SK-N-DZ (cell line): ENCODE results near the gene OGFR.
A peak's percentile ranks its signal among the peaks of the same experiment; 100 is the strongest.

Source experiments
- DNase-seq: peaks from one replicate; pipeline ENCODE4 v3.0.0-alpha.2; 2015; ENCODE audit warnings: low spot score

The OGFR gene

GRCh38 chr20:62769346-62770071 lies 35.1 kb upstream of the OGFR start:
- DNase-seq = no peak

- DNase-seq = no peak
Measured at GRCh38 chr20:62770111-62770910, 34.3 kb upstream of the OGFR start.

GRCh38 chr20:62770916-62771315 lies 33.7 kb upstream of the OGFR start:
- DNase-seq = no peak

GRCh38 chr20:62771396-62772102 lies 33.1 kb upstream of the OGFR start:
- no peak for DNase-seq

- DNase-seq = no peak
Measured at GRCh38 chr20:62772103-62772611, 32.5 kb upstream of the OGFR start.

GRCh38 chr20:62772619-62772989 lies 32.0 kb upstream of the OGFR start:
- no peak for DNase-seq

GRCh38 chr20:62772990-62773844 lies 31.4 kb upstream of the OGFR start:
- no peak for DNase-seq

GRCh38 chr20:62773845-62774714 lies 30.6 kb upstream of the OGFR start:
- no peak for DNase-seq

GRCh38 chr20:62774762-62775161 lies 29.9 kb upstream of the OGFR start:
- DNase-seq = no peak

GRCh38 chr20:62775206-62775605 lies 29.4 kb upstream of the OGFR start:
- no peak for DNase-seq

- DNase-seq = no peak
Measured at GRCh38 chr20:62776035-62776691, 28.5 kb upstream of the OGFR start.

- DNase-seq = peak; percentile 59
Measured at GRCh38 chr20:62776692-62777527, 27.7 kb upstream of the OGFR start.

- DNase-seq = no peak
Measured at GRCh38 chr20:62777528-62777830, 27.2 kb upstream of the OGFR start.

- DNase-seq = no peak
Measured at GRCh38 chr20:62778058-62778457, 26.6 kb upstream of the OGFR start.

GRCh38 chr20:62778601-62779416 lies 25.8 kb upstream of the OGFR start:
- DNase-seq = no peak

GRCh38 chr20:62779417-62779685 lies 25.3 kb upstream of the OGFR start:
- DNase-seq = no peak

- DNase-seq = no peak
Measured at GRCh38 chr20:62780204-62780603, 24.4 kb upstream of the OGFR start.

- no peak for DNase-seq
Measured at GRCh38 chr20:62780696-62781095, 23.9 kb upstream of the OGFR start.
